GM21367 (cell line): ENCODE measurements around the gene DHDH.
"Not testable (repeated sequence)": the region's sequence is repeated elsewhere in the genome, so short reads cannot be mapped to it uniquely, and the experiment has no call there.

Experiments used
- ATAC-seq: cut with Tn5 transposase; IDR thresholded peaks from one replicate; pipeline ENCODE4 v1.9.1; 2021; ENCODE audit not compliant: unreplicated experiment

Gene DHDH

DNA sequence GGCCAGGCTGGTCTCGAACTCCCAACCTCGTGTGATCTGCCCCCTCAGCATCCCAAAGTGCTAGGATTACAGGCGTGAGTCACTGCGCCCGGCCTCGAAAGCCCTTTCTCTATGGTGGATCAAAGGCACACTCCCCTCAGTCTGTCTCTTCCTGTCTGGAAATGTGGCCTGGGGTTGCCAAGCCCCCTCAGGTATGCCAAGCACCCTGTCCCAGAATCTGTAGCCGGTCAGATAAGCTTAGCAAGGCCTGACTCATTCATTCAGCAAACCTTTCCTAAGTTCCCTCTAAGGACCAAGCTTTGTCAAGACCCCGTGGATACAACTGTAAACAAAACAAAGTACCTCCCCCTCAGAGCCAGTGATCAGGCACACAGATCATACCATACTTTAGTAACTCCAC is 19.3 kb upstream of the DHDH start:
- ATAC-seq: no peak

- ATAC-seq: no peak
These were observed 17.7 kb upstream of the DHDH start for GRCh38 chr19:48915757-48916156.

DNA sequence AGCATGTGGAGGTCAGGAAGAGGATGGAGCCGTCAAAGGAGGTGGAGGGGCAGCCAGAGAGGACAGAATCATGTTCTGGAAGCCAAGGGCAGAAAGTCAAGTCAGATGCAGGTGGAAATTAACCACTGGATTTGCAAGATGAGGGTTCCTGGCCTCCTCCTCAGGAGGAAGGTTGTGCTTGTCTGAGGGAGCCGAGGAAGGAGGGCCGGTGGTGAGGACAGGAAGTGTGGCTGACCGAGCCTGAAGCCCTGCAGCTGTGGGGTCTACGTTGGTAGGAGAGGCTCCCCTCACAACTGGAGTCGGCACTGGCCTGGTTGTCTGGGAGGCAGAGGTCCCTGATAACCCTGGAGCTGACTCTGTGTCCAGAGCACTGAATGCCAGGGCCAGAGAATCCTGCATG is 15.4 kb upstream of the DHDH start:
- no peak for ATAC-seq

- ATAC-seq: no peak
These were observed 14.7 kb upstream of the DHDH start for GRCh38 chr19:48918801-48919247.

GRCh38 chr19:48919271-48919670 is 14.2 kb upstream of the DHDH start:
- not testable (repeated sequence) for ATAC-seq

- no peak for ATAC-seq
These were observed 12.6 kb upstream of the DHDH start for GRCh38 chr19:48920949-48921348.

- ATAC-seq: no peak
These were observed 11.6 kb upstream of the DHDH start for GRCh38 chr19:48921721-48922500.

DNA sequence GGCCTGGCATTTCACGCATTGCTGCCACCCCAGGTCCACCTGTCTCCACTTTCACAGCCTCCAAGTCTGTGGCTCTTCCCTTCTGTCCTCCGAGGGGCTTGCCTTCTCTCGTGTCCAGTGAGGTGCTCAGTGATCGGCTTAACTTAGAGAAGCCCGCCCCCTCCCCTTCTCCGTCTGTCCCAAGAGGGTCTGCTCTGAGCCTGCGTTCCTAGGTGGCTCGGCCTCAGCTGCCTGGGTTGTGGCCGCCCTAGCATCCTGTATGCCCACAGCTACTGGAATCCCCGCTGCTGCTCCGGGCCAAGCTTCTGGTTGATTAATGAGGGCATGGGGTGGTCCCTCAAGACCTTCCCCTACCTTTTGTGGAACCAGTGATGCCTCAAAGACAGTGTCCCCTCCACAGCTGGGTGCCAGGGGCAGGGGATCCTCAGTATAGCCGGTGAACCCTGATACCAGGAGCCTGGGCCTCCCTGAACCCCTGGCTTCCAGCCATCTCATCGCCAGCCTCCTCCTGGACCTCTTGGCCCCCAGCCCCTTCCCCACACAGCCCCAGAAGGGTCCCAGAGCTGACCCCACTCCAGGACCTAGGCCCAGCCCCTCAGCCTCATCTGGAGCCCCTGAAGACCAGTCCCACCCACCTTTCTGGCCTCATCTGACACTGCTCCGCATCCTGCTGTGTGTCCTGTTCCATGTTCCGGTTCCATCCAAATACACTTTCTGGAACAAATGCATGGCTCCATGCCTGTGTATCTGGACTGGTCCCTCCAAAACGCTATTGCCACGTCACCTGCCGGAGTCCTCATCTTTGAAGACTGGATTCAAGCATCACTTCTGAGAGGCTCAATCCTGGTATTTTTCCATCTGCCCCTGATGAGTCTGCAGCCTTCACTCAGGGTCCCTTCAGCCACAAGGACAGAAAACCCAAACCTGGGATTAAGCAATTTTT is 10.7 kb upstream of the DHDH start:
- ATAC-seq: no peak

DNA sequence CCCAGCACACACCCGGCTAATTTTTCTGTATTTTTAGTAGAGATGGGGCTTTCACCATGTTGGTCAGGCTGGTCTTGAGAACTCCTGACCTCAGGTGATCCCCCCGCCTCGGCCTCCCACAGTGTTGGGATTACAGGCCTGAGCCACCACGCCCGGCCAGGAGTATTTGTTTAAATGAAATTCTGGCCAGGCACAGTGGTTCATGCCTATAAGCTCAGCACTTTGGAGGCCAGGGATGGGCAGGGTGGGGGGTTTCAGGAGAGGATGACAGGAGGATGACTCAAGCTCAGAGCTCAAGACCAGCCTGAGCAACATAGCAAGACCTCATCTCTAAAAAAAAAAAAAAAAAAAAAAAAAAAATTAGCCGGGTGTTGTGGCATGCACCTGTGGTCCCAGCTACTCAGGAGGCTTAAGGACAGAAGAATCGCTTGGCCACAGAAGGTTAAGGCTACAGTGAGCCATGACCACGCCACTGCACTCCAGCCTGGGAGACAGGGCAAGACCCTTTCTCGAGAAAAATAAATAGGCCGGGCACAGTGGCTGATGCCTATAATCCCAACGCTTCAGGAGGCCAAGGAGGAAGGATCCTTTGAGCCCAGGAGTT is 8.2 kb upstream of the DHDH start:
- no peak for ATAC-seq

- not testable (repeated sequence) for ATAC-seq
These were observed 7.6 kb upstream of the DHDH start for GRCh38 chr19:48925890-48926289.

DNA sequence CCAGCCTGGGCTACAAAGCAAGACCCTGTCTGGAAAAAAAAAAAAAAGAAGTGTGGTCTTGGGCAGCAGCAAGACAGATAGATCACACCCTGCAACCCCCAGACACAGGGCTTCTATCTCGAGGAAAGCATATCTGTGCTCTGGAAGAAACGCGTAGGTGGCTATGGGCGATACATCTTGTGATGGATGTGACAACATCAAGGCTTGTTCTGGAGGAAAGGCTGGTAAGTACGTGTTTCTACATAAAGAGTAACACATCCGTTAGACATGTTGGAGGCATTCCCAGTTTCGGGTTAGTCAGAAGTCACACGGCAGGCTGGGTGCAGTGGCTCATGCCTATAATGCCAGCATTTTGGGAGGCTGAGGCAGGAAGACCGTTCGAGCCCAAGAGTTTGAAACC is 6.6 kb upstream of the DHDH start:
- ATAC-seq: no peak

DNA sequence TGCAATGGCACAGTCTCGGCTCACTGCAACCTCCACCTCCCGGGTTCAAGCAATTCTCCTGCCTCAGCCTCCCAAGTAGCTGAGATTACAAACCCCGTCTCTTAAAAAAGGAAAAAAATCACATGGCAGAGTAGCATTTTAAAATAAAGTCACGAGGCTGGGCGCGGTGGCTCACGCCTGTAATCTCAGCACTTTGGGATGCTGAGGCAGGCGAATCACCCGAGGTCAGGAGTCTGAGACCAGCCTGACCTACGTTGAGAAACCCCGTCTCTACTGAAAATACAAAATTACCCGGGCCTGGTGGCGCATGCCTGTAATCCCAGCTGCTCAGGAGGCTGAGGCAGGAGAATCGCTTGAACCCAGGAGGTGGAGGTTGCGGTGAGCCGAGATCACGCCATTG is 5.8 kb upstream of the DHDH start:
- ATAC-seq: not testable (repeated sequence)

- ATAC-seq: no peak
These were observed 5.1 kb upstream of the DHDH start for GRCh38 chr19:48928164-48929025.

GRCh38 chr19:48934837-48935236 is 1.3 kb downstream of the DHDH start:
- no peak for ATAC-seq

GRCh38 chr19:48935864-48936263 is 2.4 kb downstream of the DHDH start:
- no peak for ATAC-seq

GRCh38 chr19:48938256-48938655 is 4.8 kb downstream of the DHDH start:
- no peak for ATAC-seq

GRCh38 chr19:48940902-48941301 is 7.4 kb downstream of the DHDH start:
- ATAC-seq: no peak

DNA sequence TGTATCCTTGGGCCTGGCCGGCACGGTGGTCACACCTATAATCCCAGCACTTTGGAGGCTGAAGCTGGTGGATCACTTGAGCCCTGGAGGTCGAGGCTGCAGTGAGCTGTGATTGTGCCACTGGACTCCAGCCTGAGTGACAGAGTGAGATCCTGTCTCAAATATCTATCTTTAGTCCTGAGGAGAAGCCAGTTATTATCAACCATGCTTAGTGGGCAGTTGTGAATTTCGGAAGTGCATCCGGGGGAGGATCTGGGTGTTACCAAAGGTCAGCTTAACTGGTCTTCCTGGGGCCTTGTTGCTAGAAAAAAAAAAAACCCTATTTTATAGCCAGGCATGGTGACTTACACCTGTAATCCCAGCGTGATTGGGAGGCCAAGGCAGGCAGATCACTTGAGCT is 9.6 kb downstream of the DHDH start:
- no peak for ATAC-seq

- no peak for ATAC-seq
These were observed 11.9 kb downstream of the DHDH start for GRCh38 chr19:48945415-48945814.

DNA sequence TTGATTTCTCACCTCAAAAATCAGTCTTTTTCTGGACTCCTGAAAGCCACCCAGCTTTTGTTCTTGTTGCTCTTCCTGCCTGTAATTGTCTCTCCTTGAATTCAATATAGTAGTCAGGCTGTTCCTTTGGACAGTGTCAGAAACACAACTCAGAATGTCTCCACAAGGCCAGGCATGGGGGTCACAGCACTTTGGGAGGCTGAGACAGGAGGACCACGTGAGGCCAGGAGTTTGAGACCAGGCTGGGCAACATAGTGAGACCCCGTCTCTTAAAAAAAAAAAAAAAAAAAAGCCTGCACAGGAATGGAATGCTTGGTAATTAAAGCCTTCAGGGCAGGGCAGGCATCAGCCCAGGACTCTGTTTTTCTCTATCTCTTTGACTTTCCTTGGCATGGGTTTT is 12.3 kb downstream of the DHDH start:
- no peak for ATAC-seq
